ENCODE results near the gene AFAP1. TPM values are rescaled to one million over a fixed set of nuclear protein-coding genes. Genes with fewer than 3 reads are reported as not detected.

The AFAP1 gene
- polyA plus RNA-seq, 1 experiment: 48.5 TPM

GRCh38 chr4:7859326-7859725, 80.3 kb downstream of the AFAP1 start:
- CTCF ChIA-PET: interaction anchor here (1.0 kb wide), 1 partner anchor 15 kb away, joined by 3 read pairs; no protein-coding TSS in a partner anchor
- H3K4me3 ChIP-seq (ENCODE audit: low read depth, low read length): no peak overlapping the region
- peaks cover 9% of the 10 kb centered on the region for H3K36me3 ChIP-seq (ENCODE audit: control insufficient read depth, insufficient read depth, low read length)
- POLR2A ChIA-PET: no interaction called here
- no peaks in the 10 kb centered on the region for H3K27me3 ChIP-seq (ENCODE audit: control insufficient read depth, insufficient read depth, low read length)
- DNase-seq (ENCODE audit: low read depth): no peak
- no peak for TF ChIP-seq CTCF (IDR thresholded peaks at IDR 0.05; ENCODE audit: insufficient read depth, low read depth, low read length)

- peaks cover 12% of the 10 kb centered on the region for H3K36me3 ChIP-seq (ENCODE audit: control insufficient read depth, insufficient read depth, low read length)
- H3K4me3 ChIP-seq (ENCODE audit: low read depth, low read length): no peak overlapping the region
- DNase-seq (ENCODE audit: low read depth): no peak
- TF ChIP-seq CTCF (IDR thresholded peaks at IDR 0.05; ENCODE audit: insufficient read depth, low read depth, low read length): no peak
- ChIA-PET CTCF (interaction anchor here (1.0 kb wide), 1 partner anchor 14 kb away, joined by 3 read pairs; no protein-coding TSS in a partner anchor), POLR2A (no interaction called here)
- no peaks in the 10 kb centered on the region for H3K27me3 ChIP-seq (ENCODE audit: control insufficient read depth, insufficient read depth, low read length)
These were observed 81.2 kb downstream of the AFAP1 start for GRCh38 chr4:7858498-7858897.

- ChIA-PET POLR2A (interaction anchor here (1.1 kb wide), 1 partner anchor 15 kb away, joined by 11 read pairs; no protein-coding TSS in a partner anchor), CTCF (interaction anchor here (0.7 kb wide), 1 partner anchor 13 kb away, joined by 3 read pairs; no protein-coding TSS in a partner anchor)
- H3K27me3 ChIP-seq (ENCODE audit: control insufficient read depth, insufficient read depth, low read length): no peaks in the 10 kb centered on the region
- DNase-seq (ENCODE audit: low read depth): no peak
- TF ChIP-seq CTCF (IDR thresholded peaks at IDR 0.05; ENCODE audit: insufficient read depth, low read depth, low read length): no peak
- H3K36me3 ChIP-seq (ENCODE audit: control insufficient read depth, insufficient read depth, low read length): peaks cover 14% of the 10 kb centered on the region
- no peak overlapping the region for H3K4me3 ChIP-seq (ENCODE audit: low read depth, low read length)
These were observed 81.7 kb downstream of the AFAP1 start for GRCh38 chr4:7857993-7858392.

GRCh38 chr4:7857238-7857701, 82.4 kb downstream of the AFAP1 start:
- Histone ChIP-seq H3K4me3 (ENCODE audit: low read depth, low read length) (no peak overlapping the region), H3K36me3 (ENCODE audit: control insufficient read depth, insufficient read depth, low read length) (peaks cover 16% of the 10 kb centered on the region), H3K27me3 (ENCODE audit: control insufficient read depth, insufficient read depth, low read length) (no peaks in the 10 kb centered on the region)
- no peak for TF ChIP-seq CTCF (IDR thresholded peaks at IDR 0.05; ENCODE audit: insufficient read depth, low read depth, low read length)
- ChIA-PET CTCF (interaction anchor here (0.7 to 1.1 kb wide), 3 partner anchors 13 to 53 kb away, joined by 3 read pairs; no protein-coding TSS in a partner anchor), POLR2A (interaction anchor here (1.1 kb wide), 1 partner anchor 15 kb away, joined by 11 read pairs; no protein-coding TSS in a partner anchor)
- DNase-seq (ENCODE audit: low read depth): peak; percentile 90

- H3K4me3 ChIP-seq (ENCODE audit: low read depth, low read length): no peak overlapping the region
- TF ChIP-seq CTCF (IDR thresholded peaks at IDR 0.05; ENCODE audit: insufficient read depth, low read depth, low read length): no peak
- ChIA-PET POLR2A (no interaction called here), CTCF (interaction anchor here (1.5 kb wide), 1 partner anchor 52 kb away, joined by 4 read pairs; no protein-coding TSS in a partner anchor)
- peaks cover 23% of the 10 kb centered on the region for H3K36me3 ChIP-seq (ENCODE audit: control insufficient read depth, insufficient read depth, low read length)
- DNase-seq (ENCODE audit: low read depth): no peak
- no peaks in the 10 kb centered on the region for H3K27me3 ChIP-seq (ENCODE audit: control insufficient read depth, insufficient read depth, low read length)
These were observed 83.9 kb downstream of the AFAP1 start for GRCh38 chr4:7855731-7856130.

All from BJ (cell line).